ENCODE results near the gene SMAD2. TPM values are rescaled to one million over a fixed set of nuclear protein-coding genes. Genes with fewer than 3 reads are reported as not detected.

SMAD2 gene
- total and polyA plus RNA-seq, 2 experiments from 2014 or later, result 58.5 to 108 TPM

- H3K4me2 ChIP-seq, result no peak overlapping the region
- no peaks in the 10 kb centered on the region for H3K79me2 ChIP-seq
- no peaks in the 10 kb centered on the region for H3K4me1 ChIP-seq (ENCODE audit: insufficient read depth)
- 80% methylated on average over 5 of the region's 5 CpGs for WGBS (ENCODE audit: low lambda C conversion rate, missing lambda C conversion rate)
- TF ChIP-seq CTCF (IDR thresholded peaks at IDR 0.05; ENCODE audit: poor library complexity) (peak; percentile 15), EZH2phosphoT487 (IDR thresholded peaks at IDR 0.05; ENCODE audit: low read depth, severe bottlenecking, unreplicated experiment) (no peak)
- H3K27me3 ChIP-seq, result no peaks in the 10 kb centered on the region
- no peak overlapping the region for H3K27ac ChIP-seq
- no peaks in the 10 kb centered on the region for H3K9me3 ChIP-seq (ENCODE audit: low read depth)
- H3K9me2 ChIP-seq (replicated peaks; ENCODE audit: insufficient read depth), result no peaks in the 10 kb centered on the region
- no peaks in the 10 kb centered on the region for H3K36me3 ChIP-seq (replicated peaks; ENCODE audit: insufficient read depth, low read depth)
- no peaks in the 10 kb centered on the region for H4K20me1 ChIP-seq (ENCODE audit: insufficient read depth, poor library complexity, severe bottlenecking)
- no peak overlapping the region for H2AFZ ChIP-seq
- DNase-seq (ENCODE audit: low spot score), result no peak
- H3K4me3 ChIP-seq, result no peak overlapping the region
These were observed 154.5 kb downstream of the SMAD2 start for GRCh38 chr18:47775961-47776360.

GRCh38 chr18:47773931-47774330 lies 156.5 kb downstream of the SMAD2 start:
- no peak overlapping the region for H3K27ac ChIP-seq
- H3K4me3 ChIP-seq, result no peak overlapping the region
- no peaks in the 10 kb centered on the region for H4K20me1 ChIP-seq (ENCODE audit: insufficient read depth, poor library complexity, severe bottlenecking)
- H3K36me3 ChIP-seq (replicated peaks; ENCODE audit: insufficient read depth, low read depth), result no peaks in the 10 kb centered on the region
- no peaks in the 10 kb centered on the region for H3K9me2 ChIP-seq (replicated peaks; ENCODE audit: insufficient read depth)
- TF ChIP-seq CTCF (IDR thresholded peaks at IDR 0.05; ENCODE audit: poor library complexity), result no peak
- TF ChIP-seq EZH2 (IDR thresholded peaks at IDR 0.05; ENCODE audit: borderline replicate concordance), result no peak
- TF ChIP-seq EZH2phosphoT487 (IDR thresholded peaks at IDR 0.05; ENCODE audit: low read depth, severe bottlenecking, unreplicated experiment), result no peak
- H3K9me3 ChIP-seq (ENCODE audit: low read depth), result no peaks in the 10 kb centered on the region
- H2AFZ ChIP-seq, result no peak overlapping the region
- H3K27me3 ChIP-seq, result no peaks in the 10 kb centered on the region
- no peak overlapping the region for H3K4me2 ChIP-seq
- no peak for DNase-seq (ENCODE audit: low spot score)
- WGBS (ENCODE audit: low lambda C conversion rate, missing lambda C conversion rate), result 78% methylated on average over 2 of the region's 2 CpGs
- no peaks in the 10 kb centered on the region for H3K4me1 ChIP-seq (ENCODE audit: insufficient read depth)
- H3K79me2 ChIP-seq, result no peaks in the 10 kb centered on the region

- no peaks in the 10 kb centered on the region for H4K20me1 ChIP-seq (ENCODE audit: insufficient read depth, poor library complexity, severe bottlenecking)
- H3K4me3 ChIP-seq, result no peak overlapping the region
- H3K79me2 ChIP-seq, result no peaks in the 10 kb centered on the region
- H3K4me1 ChIP-seq (ENCODE audit: insufficient read depth), result no peaks in the 10 kb centered on the region
- WGBS (ENCODE audit: low lambda C conversion rate, missing lambda C conversion rate), result 68% methylated on average over 16 of the region's 16 CpGs
- no peak overlapping the region for H3K4me2 ChIP-seq
- no peak for TF ChIP-seq EZH2phosphoT487 (IDR thresholded peaks at IDR 0.05; ENCODE audit: low read depth, severe bottlenecking, unreplicated experiment)
- TF ChIP-seq EZH2 (IDR thresholded peaks at IDR 0.05; ENCODE audit: borderline replicate concordance), result no peak
- TF ChIP-seq CTCF (IDR thresholded peaks at IDR 0.05; ENCODE audit: poor library complexity), result peak; percentile 56
- peak; percentile 68 for DNase-seq (ENCODE audit: low spot score)
- no peaks in the 10 kb centered on the region for H3K9me3 ChIP-seq (ENCODE audit: low read depth)
- H3K36me3 ChIP-seq (replicated peaks; ENCODE audit: insufficient read depth, low read depth), result no peaks in the 10 kb centered on the region
- H3K27ac ChIP-seq, result no peak overlapping the region
- H2AFZ ChIP-seq, result no peak overlapping the region
- H3K27me3 ChIP-seq, result no peaks in the 10 kb centered on the region
- H3K9me2 ChIP-seq (replicated peaks; ENCODE audit: insufficient read depth), result no peaks in the 10 kb centered on the region
These were observed 157.8 kb downstream of the SMAD2 start for GRCh38 chr18:47772374-47773248.
